ENCODE measurements around the gene EIF1AD.
A peak's percentile ranks its signal among the peaks of the same experiment; 100 is the strongest.

GRCh38 chr11:66045177-66045639 lies 43.3 kb upstream of the EIF1AD start:
- TF ChIP-seq CTCF (IDR thresholded peaks at IDR 0.05; ENCODE audit: low read length) = peak; percentile 95
- no peak for TF ChIP-seq EZH2 (optimal IDR thresholded peaks at IDR 0.05; ENCODE audit: low read depth, low read length)
- no peak for TF ChIP-seq EZH2phosphoT487 (IDR thresholded peaks at IDR 0.05; ENCODE audit: low read length)
